Measurements from ENCODE around the gene MICALL1. TPM values are rescaled to one million over a fixed set of nuclear protein-coding genes. Genes with fewer than 3 reads are reported as not detected.
"Not testable (repeated sequence)": the region's sequence is repeated elsewhere in the genome, so short reads cannot be mapped to it uniquely, and the experiment has no call there.

The MICALL1 gene
- polyA plus RNA-seq, 1 donor: 50.2 TPM

- DNase-seq: no peak
Measured at GRCh38 chr22:37927637-37927936, 21.5 kb downstream of the MICALL1 start.

GRCh38 chr22:37929390-37929789 lies 23.3 kb downstream of the MICALL1 start:
- no peak for DNase-seq

GRCh38 chr22:37930270-37930951 lies 24.3 kb downstream of the MICALL1 start:
- no peak for DNase-seq

DNA sequence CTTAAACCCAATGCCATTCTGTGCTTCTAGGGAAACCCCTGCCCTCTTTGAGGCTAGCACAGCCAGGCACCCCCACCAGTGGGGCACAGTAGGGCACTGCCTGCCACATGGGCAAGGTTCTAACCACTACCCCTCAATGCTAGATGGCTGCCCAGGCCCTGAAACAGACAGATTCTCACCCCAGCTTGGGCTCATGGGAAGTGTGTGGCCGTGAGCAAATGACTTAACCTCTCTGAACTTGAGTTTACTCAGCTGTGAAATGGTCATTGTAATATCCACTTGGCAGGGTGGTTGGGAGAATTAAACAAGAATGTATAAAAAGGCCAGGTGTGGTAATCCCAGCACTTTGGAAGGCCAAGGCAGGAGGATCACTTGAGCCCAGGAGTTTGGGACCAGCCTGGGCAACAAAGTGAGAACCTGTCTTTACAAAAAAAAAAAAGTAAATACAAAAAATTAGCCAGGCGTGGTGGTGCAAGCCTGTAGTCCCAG lies 24.9 kb downstream of the MICALL1 start:
- no peak for DNase-seq

DNA sequence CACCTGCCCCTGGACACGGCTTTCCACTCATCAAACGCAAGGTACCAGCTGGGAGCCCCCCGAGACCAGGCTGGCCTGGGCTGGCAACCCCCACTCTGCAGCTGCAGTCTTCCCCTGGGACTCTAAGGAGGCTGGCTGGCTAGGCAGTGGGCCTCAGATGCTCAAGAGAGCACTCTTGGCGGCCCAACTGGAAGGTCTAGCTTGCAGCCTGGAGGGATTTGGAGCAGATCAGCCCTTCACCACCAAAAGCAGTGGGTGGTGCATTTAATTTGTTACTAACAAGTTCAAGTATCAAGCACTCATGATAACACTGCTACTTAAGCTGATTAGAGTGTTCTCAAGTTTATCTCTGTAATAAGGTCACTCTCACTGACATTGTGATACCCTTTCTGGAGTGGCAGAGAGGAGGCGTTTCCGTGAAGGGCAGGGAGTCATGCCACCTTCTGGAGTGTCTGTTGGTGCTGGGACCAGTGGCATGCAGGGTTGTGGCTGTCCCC lies 25.8 kb downstream of the MICALL1 start:
- DNase-seq: no peak

GRCh38 chr22:37932401-37932800 lies 26.3 kb downstream of the MICALL1 start:
- no peak for DNase-seq

DNA sequence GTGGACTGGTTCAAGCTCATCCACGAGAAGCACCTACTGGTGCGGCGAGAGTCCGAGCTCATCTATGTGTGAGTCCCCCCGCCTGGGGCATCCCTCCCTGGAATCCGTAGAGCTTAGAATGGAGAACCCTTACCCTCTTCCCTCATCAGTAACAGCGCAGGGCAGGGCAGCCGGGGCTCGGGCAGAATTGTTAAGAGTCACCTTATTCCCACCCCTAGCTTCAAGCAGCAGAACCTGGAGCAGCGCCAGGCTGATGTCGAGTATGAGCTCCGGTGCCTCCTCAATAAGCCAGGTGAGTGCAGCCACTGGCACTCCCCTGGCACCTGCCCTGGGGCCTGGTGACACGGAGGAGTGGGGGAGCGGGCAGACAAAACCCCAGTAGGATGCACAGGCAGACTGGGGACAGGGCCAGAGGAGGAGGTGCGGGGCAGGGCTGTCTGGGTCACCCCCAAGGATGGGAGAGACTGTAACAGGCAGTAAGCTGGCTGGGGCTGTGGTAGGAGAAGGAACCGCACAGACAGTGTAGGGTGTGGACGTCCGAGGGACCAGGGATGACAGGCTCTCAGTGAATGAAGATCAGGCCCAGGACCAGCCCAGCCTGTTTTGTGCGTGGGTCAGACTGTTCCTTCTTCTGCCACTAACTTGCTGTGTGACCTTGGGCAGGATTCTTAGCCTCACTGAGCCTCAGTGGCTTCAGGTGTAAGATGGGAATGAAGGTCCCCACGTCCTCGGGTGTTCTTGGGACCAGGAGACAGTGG lies 26.9 kb downstream of the MICALL1 start:
- DNase-seq: no peak

GRCh38 chr22:37933711-37934376 lies 27.7 kb downstream of the MICALL1 start:
- peak; percentile 71 for DNase-seq

DNA sequence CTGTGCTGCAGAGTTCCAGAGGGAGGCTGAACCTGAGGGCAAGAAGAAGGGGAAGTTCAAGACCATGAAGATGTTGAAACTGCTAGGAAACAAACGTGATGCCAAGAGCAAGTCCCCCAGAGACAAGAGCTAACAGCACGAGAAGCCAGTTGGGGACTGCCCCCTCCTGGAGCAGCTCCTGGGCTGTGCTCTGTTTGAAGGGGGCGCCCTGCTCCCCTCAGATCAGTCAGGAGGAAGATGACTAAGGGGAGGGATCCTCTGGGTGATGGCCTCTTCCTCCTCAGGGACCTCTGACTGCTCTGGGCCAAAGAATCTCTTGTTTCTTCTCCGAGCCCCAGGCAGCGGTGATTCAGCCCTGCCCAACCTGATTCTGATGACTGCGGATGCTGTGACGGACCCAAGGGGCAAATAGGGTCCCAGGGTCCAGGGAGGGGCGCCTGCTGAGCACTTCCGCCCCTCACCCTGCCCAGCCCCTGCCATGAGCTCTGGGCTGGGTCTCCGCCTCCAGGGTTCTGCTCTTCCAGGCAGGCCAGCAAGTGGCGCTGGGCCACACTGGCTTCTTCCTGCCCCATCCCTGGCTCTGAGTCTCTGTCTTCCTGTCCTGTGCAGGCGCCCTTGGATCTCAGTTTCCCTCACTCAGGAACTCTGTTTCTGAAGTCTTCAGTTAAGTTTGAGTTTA lies 34.7 kb downstream of the MICALL1 start:
- no peak for DNase-seq

DNA sequence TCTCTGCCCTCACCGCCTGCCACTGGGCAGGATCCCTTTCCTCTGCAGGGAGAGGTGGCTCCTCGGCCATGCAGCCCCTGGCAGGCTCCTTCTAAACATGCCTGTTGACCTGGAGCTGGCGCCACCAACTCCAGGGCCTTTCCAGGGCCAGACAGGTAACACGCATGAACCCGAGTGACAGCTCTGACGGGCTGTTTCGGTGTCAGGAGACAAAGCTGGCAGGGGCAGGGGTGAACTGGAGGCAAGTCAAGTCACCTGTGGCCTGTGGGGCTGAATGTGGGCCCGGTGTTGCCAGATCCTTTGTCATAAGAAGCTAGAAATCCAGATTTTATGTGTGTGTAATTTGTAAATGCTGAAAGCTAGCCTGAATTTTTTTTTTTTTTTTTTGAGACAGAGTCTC lies 36.0 kb downstream of the MICALL1 start:
- no peak for DNase-seq

GRCh38 chr22:37943136-37943824 lies 37.2 kb downstream of the MICALL1 start:
- DNase-seq: no peak

DNA sequence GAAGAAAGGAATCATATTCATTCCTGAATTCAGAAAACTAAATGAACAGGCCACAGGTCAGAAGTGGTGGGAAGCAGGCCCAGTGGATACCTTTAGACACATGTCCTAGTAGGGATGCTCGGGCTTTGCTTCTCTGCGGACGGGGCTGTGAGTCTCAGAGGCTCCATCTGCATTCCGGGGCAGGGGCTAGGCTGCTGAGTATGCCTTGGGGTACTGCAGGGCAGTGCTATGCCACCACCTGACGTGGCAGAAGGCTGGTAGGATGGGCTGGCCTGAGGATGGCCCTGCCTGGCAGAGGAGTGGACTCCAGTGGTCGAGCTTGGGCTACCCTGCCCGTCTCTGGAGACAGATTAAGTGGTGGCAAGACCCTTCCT lies 37.7 kb downstream of the MICALL1 start:
- DNase-seq: no peak

DNA sequence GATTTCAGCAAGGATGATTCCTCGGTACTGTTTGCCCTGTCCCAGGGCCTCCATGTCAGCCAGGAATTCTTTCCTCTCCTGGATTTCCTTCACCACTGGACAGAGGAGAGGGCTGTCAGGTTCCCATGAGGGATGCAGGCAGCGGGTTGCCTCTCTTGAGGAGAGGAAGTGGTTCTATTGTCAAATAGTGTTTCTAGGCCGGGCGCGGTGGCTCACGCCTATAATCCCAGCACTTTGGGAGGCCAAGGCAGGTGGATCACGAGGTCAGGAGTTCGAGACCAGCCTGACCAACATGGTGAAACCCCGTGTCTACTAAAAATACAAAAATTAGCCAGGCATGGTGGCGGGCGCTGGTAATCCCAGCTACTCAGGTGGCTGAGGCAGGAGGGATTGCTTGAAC lies 38.3 kb downstream of the MICALL1 start:
- not testable (repeated sequence) for DNase-seq

DNA sequence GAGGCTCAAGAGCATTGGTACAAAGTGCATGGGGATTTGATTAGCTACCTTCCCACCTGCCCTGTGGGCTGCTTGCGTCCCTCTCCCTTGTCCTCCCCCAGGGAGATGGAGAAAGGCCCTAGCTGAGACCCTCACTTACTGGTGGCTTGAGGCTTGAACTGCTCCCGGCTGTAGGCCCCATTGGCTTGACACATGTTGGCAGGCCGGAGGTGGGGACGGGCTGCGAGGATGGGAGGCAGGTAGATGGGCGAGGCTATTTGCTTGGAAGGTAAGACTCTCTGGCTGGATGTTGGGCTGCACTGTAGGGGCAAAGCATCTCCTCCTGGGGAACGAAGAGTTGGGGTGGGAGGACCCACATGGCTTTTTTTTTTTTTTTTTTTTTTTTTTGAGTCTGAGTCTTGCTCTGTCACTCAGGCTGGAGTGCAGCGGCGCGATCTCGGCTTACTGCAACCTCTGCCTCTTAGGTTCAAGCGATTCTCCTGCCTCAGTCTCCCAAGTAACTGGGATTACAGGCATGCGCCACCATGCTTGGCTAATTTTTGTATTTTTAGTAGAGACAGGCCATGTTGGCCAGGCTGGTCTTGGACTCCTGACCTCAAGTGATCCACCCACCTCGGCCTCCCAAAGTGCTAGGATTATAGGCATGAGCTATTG lies 41.2 kb downstream of the MICALL1 start:
- not testable (repeated sequence) for DNase-seq

- DNase-seq: no peak
Measured at GRCh38 chr22:37951305-37951704, 45.2 kb downstream of the MICALL1 start.

- DNase-seq: not testable (repeated sequence)
Measured at GRCh38 chr22:37952629-37953028, 46.5 kb downstream of the MICALL1 start.

GRCh38 chr22:37953062-37953436 lies 47.0 kb downstream of the MICALL1 start:
- no peak for DNase-seq

DNA sequence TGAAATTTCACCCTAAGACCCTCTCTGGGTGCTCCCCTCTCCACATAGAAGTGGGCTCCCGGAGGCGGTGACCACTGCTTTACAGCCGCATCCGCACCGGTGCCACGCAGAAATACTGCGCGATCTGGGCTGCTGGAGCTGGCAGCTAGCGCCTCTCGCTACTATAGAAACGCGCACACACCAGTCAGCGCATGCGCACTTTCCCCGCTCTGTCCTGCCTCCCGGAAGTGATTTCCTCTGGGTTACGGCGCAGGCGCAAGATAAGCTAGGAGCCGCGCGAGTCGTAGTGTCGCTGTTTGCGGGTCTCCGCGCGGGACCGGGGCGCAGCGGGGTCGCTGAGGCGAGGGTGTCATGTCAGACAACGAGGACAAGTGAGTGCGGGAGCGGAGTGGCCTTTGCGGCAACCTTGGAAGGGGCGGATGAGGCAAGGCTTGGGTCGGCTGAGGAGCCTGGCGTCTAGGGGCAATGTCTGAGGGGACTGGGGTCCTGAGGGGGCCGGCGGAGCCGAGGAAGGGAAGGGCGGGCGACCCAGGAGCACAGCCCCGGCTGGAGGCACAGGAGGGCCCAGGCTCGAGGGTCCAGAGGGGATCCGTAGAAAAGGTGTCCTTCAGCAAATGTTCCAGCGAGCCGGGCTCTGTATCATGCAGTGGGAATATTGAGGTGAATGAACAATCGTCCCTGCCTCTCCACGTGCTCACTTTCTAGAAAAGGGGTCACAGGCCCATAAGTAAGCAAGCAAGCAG lies 47.5 kb downstream of the MICALL1 start, which contains the start of the genes C22orf23 and POLR2F:
C22orf23 (minus strand) TSS at position 165 of the 743 bp plus-strand sequence. CDS start 452 bp downstream, outside the sequence.
POLR2F (plus strand) TSS at position 263 of the 743 bp plus-strand sequence; CDS start at position 352, 89 bp downstream.
- DNase-seq: peak; percentile 95

GRCh38 chr22:37954686-37955085 lies 48.6 kb downstream of the MICALL1 start:
- DNase-seq: no peak

DNA sequence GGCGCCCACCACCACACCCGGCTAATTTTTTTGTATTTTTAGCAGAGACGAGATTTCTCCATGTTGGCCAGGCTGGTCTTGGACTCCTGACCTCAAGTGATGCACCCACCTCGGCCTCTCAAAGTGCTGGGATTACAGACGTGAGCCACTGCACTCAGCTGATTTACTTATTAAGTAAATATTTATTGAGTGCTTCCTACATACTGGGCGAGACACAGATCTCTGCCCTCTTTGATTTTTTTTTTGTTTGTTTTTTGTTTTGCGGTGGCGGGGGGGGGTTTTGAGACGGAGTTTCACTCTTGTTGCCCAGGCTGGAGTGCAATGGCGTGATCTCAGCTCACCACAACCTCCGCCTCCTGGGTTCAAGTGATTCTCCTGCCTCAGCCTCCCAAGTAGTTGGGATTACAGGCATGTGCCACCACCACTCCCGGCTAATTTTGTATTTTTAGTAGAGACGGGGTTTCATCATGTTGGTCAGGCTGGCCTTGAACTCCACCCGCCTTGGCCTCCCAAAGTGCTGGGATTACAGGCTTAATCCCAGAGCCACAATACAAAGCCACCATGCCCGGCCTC lies 49.8 kb downstream of the MICALL1 start:
- DNase-seq: not testable (repeated sequence)
